Measurements from ENCODE around the gene ADSS1.
A peak's percentile ranks its signal among the peaks of the same experiment; 100 is the strongest.

The ADSS1 gene

DNA sequence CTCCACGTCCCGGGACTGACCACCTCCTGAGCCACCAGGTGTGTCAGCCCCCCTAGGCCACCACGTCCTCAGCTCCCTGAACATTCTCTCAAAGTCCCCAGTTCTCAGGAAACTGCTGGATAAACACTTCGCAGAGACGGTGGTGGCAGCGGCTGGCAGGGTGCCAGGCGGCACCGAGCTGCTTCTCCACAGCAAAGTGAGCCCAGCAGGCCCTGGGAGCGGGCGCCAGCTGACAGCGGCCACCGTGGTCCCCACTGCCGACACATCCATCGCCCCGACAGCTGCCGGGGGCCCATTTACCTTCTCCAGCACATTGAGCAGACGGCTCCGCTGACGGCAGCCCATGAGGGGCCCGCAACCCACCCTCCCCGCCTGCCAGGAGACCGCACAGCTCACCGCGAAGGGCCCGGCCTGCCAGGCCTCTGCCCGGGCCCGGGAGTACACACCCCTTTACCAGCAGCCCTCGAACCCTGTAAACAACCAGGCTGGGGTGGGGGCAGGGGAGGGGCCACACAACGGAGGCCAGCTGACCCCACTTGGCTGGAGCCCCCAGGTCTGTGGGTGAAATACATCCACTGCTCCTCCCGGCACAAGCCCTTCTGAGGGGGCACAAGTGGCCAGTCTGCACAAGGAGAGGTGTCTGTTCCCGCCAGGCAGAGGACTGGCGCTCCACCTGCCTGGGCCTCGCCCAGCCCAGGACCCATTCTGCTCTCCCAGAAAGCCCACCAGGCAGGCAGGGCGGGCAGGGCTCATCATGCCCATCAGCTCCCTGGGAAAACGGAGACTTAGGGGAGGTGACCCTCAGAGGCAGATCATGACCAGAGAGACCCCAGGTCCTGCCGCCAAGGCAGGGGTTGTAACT, 61.0 kb downstream of the ADSS1 start:
- DNase-seq = no peak

GRCh38 chr14:104785708-104786080, 61.7 kb downstream of the ADSS1 start:
- DNase-seq = no peak

DNA sequence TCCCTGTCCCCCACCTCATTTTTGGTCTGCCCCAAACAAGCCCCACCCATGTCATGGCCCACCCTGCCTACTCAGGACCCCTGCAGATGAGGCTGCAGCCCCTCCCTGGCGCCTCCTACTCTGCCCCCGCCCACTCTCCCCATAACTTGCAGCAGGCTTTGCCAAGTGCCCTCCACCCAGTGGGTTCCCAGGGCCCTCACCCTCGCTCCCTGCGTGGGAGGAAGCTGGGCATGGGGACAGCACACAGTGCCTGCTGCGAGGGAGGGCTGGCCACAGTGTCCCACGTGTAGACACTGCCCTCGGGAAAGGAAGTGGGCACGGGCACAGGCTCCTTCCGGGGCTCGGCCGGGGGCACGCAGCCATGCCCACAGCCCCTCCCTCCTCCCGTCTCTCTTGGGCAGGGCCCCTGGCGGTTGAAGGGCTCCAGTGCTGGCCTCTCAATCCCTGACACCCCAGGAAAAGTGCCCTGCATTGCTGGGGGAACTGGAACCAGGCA, 62.1 kb downstream of the ADSS1 start:
- no peak for DNase-seq

GRCh38 chr14:104786726-104787675, 63.0 kb downstream of the ADSS1 start:
- DNase-seq = no peak

- no peak for DNase-seq
Measured at GRCh38 chr14:104787736-104788135, 63.7 kb downstream of the ADSS1 start.

DNA sequence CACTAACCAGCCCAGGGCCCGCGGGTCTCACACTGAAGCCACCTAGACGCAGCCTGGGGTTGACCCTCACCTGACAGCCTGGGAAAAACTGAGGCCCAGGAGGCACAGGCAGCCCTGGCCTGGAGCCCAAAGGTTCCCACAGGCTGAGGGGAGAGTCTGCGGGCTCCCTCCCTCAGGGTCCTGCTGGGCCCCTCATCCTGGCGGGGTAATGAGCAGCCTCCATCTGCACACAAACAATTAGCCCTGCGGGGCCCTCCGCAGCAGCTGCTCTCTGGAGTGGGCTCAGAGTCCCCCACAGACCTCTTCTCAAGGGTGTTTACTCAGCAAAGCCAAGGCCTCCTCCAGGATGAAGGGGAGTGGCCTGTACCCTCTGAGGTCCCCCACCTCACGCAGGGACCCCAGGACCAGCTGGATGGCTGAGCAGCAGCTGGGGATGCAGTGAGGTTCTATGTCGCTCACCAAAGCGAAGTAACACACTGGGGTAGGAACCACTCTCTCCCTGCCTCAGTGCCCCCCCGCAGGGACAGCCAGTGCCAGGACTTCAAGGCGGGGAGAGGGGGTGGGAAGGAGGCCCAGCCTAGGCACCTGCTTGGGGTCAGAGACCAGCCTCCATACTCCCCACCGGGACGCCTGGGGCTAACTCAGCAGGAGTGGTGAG, 64.3 kb downstream of the ADSS1 start:
- no peak for DNase-seq

GRCh38 chr14:104788873-104789663, 65.0 kb downstream of the ADSS1 start:
- DNase-seq = no peak

DNA sequence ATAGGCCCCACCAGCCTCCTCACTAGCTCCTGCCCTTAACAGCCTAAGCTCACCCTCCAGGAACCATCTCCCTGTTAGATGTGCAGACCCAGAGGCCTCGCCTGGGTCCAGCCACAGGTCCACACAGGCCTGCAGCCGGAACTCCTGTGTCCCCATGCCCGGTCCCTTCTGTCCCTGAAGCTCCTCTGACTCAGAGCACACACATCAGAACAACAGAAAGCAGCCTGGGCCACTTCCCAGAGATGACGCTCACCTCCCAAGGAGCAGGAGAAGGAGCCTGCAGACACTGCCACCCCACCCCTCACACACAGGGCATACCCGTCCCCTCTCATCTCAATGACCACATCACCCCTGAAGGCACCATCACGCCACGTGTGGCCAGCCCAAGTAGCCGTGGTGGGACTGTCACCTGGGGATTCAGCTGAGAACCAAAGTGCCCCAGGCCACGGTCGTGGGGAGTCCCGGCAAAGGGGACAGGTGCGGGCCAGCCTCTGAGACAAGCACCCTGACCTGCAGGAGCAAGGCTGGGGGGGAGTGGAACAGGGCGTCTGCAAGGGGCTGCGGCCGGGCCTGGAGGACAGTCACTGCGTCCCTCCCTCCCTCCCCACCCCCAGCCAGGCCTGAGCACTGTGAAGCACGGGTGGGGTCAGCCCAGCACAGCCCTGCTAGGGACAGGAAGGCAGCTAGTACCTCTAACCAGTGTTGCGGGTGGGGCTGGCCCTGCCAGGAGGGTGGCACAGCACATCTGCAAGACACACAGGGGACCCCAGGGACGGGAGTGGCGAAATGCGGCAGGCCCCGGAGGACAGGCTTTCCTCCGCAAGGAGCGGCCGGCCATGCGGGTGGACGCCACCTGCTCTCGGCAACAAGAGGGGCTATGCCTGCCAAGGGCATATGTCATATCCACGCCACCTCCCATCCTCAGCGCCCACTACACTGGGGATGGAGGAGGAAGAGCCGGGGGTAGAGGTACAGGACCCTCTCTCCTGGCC, 66.0 kb downstream of the ADSS1 start:
- no peak for DNase-seq

DNA sequence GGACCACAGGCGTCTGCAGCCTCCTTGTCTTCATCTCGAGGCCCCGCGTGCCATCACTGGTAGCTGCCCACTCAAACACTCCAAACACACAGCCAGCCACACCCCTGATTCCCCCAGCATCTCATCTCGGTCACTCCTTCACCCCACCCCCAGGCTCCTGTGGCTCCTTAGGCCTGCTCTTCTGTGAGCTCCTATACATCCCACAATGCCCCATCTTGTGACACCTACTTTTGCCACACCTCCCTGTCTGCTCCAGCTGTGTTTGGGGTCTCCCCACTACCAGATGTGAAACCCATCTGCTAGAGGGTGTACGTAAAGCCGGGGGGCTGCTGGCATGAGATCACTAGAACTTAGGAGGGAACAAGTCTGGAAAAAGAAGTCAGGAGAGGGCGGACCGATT, 67.4 kb downstream of the ADSS1 start:
- DNase-seq = no peak

- no peak for DNase-seq
Measured at GRCh38 chr14:104792101-104792884, 68.3 kb downstream of the ADSS1 start.

DNA sequence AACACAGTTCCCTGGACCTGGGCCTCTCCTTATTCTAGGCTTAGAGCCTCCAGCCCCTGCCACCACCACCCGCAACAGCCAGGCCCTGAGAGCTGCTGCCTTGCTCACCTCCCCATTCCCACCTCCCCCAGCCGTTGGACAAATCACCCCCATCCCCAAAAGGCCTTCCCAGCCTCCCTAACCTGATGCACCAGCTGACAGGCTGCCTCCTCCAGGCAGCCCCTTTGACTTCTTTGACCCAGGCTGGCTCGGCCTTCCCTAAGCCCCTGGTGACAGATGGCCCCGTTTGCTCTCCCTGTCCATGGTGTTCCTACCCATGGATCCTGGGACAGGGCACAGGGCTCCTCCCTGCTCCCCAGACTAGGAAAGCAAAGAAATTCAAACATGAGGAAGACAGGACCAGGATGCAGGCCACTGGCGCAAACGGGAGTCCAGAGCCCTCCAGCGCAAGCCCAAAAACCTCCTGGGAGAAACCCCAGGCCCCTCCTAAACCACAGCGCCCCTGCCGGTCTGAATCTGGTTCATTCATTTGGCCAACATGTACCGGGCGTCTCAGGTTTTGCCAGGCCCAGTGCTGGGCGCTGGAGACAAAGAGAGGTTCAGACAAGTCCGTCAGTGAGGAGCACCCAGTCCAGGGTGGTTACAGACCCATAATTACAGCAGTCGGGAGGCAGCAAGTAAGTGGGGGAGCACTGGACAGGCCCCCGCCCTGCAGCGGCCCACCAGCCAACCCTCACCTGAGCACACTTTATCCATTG, 69.1 kb downstream of the ADSS1 start:
- DNase-seq = no peak

DNA sequence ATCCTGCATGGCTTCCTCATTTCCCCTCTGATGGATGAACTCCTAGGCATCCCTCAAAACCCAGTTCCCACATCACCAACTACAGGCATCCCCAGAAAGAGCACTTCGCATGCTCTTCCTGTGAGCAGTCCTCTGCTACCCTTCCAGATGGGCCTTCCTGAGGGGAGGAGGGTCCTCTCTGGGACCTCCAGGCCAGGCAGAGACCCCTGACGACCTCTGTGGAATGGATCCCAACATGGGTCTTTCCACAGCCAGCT, 69.6 kb downstream of the ADSS1 start:
- DNase-seq = no peak

- DNase-seq = no peak
Measured at GRCh38 chr14:104794099-104794498, 70.1 kb downstream of the ADSS1 start.

GRCh38 chr14:104794631-104794992, 70.6 kb downstream of the ADSS1 start:
- peak; percentile 34 for DNase-seq

DNA sequence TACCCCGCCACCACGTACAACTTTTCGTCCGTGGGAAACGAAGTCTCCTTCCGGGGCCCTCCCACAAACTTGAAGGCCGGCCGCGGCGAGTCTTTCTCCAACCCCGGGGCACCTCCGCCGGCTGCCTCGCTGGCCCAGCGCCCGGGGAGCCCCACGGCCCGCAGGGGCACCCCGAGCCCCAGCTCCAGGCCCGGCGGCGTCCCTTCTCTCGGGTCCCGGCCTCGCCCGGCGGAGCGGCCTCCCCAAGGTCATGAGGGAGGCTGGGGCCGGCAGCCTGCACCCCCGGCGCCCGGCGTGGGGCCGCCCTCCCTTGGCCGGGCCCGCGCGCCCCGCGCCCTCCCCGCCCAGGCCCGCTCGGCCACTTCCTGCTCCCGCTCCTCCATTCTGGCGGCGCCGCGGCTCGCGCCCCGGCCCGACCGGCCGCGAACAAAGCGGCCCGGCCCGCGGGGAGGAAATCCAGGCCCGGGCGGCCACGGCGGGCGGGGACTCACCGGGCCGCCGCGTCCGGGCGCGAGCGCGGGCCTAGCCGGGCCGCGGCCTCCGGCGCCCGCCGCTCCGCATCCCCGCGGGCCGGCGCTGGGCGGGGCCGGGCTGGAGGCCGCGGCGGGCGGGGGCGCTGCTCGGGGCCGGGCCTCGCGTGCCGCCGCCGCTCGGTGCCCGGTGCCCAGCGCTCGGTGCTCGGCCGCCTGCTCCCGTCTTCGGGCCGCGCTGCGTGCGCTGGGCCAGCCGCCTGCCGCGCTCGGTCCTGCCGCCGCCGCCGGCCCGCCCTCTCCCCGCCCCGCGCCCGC, 71.2 kb downstream of the ADSS1 start, which contains the start of gene AKT1:
Gene AKT1, minus strand, starts transcription at position 756 of the 788 bp plus-strand sequence. CDS start 3,105 bp downstream, outside the sequence.
- DNase-seq = peak; percentile 56

- peak; percentile 79 for DNase-seq
Measured at GRCh38 chr14:104795781-104796686, 72.0 kb downstream of the ADSS1 start.

DNA sequence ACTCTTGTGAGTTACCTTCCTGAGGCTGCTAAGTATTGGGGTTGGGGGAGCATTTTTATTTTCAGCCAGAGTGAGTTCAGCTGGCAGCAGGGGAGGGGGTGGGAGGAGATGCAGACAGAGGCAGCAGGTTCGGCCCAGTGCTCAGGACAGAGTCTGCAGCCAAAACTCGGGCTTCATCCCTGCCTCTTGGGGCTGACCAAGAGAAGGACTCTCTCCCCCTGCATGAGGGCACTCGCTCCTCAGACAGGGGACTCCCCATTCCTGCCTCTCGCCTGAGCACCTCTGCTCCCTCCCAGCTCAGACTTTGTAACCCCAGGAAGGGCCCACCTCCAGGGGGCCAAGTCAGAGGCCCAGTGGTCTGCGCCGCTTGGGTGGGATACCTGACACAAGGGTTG, 72.7 kb downstream of the ADSS1 start:
- no peak for DNase-seq
